ENCODE measurements around the gene RAB17. TPM values are rescaled to one million over a fixed set of nuclear protein-coding genes. Genes with fewer than 3 reads are reported as not detected.

Gene RAB17
- total RNA-seq, 1 experiment from 2014 or later, result 60.9 TPM

DNA sequence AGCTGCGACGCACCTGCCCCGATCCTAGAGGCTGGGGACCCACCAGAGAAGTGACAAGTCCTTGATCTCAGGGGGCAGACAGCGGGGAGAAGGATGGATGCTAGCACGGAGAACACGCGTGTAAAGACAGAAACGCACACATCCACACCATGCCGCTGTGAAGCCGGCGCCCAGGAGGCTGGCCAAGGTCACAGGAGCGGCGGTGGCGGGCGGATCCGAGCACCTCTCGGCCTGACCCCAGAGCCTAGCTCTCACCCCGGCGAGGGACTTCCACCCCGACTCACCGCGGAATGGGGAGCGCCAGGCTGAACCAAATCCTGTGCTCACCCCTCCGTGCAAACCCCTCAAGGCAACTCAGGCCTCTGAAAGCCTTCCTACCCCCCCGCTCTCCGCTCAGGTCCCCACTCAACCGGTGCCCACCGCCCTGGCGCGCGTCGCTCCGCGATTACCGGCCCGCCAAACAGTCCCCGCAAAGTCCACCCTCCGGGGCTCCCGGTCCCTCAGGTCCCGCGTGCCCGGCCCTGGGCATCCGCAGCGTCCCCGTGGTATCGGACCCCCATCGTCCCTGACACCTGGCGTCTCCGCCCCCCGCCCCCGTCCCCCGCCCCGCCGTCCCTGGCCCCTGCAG lies 36.4 kb upstream of the RAB17 start:
- no peaks in the 10 kb centered on the region; the same call in 1 of the 2 replicates for H3K4me1 ChIP-seq
- TF ChIP-seq, protein P1, sequence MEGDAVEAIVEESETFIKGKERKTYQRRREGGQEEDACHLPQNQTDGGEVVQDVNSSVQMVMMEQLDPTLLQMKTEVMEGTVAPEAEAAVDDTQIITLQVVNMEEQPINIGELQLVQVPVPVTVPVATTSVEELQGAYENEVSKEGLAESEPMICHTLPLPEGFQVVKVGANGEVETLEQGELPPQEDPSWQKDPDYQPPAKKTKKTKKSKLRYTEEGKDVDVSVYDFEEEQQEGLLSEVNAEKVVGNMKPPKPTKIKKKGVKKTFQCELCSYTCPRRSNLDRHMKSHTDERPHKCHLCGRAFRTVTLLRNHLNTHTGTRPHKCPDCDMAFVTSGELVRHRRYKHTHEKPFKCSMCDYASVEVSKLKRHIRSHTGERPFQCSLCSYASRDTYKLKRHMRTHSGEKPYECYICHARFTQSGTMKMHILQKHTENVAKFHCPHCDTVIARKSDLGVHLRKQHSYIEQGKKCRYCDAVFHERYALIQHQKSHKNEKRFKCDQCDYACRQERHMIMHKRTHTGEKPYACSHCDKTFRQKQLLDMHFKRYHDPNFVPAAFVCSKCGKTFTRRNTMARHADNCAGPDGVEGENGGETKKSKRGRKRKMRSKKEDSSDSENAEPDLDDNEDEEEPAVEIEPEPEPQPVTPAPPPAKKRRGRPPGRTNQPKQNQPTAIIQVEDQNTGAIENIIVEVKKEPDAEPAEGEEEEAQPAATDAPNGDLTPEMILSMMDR (IDR thresholded peaks at IDR 0.05; ENCODE audit: insufficient read depth in 1 of 2, low read depth in 1 of 2, low read length in 1 of 2, severe bottlenecking in 1 of 2, unreplicated experiment in 1 of 2), result no peak
- H3K27ac Mint-ChIP-seq (ENCODE audit: unreplicated experiment), result no peak overlapping the region
- no peaks in the 10 kb centered on the region for H3K36me3 ChIP-seq (ENCODE audit: control insufficient read depth, insufficient read depth, low read length)
- intact Hi-C loops (cut with micrococcal nuclease; ENCODE audit: unreplicated experiment), result no loop called here
- no peaks in the 10 kb centered on the region for H3K9me3 ChIP-seq
- no peaks in the 10 kb centered on the region for H3K27me3 Mint-ChIP-seq (ENCODE audit: insufficient read depth, unreplicated experiment)
- no TSS peak for BruUV-seq (replicated peaks)
- H3K9me3 Mint-ChIP-seq (ENCODE audit: unreplicated experiment), result no peaks in the 10 kb centered on the region
- POLR2A ChIA-PET, result no interaction called here
- no peaks in the 10 kb centered on the region for H3K36me3 Mint-ChIP-seq (ENCODE audit: insufficient read depth, unreplicated experiment)
- H3K4me3 Mint-ChIP-seq (ENCODE audit: unreplicated experiment), result peak overlapping the region; percentile 72
- CTCF ChIA-PET, result no interaction called here
- H3K4me3 ChIP-seq (ENCODE audit: low read depth, low read length), result no peak overlapping the region
- H3K4me1 Mint-ChIP-seq (ENCODE audit: low read depth, unreplicated experiment), result no peaks in the 10 kb centered on the region
- DNase-seq, result no peak
- H3K27me3 ChIP-seq (replicated peaks; ENCODE audit: control insufficient read depth, insufficient read depth, low read length), result no peaks in the 10 kb centered on the region

DNA sequence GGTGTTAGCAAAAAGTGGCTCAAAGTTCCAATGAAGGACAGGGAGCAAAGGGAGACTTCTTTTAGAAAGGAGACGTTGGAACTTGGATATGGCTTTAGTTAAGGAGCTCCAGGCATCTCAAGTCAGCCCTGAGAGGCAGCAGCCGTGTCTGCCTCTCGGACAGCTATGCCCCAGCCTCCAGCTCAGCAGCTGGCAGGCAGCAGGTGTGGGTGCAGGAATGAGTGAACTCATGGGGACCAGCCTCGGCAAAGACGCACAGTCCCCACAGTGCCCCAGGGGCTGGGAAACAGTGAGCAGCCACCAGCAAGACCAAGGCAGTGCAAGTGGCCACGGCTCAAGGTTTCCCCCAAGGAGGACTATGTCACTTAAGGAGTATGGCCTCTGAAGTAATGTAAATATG lies 35.2 kb upstream of the RAB17 start:
- Mint-ChIP-seq H3K9me3 (ENCODE audit: unreplicated experiment) (no peaks in the 10 kb centered on the region), H3K27me3 (ENCODE audit: insufficient read depth, unreplicated experiment) (no peaks in the 10 kb centered on the region), H3K36me3 (ENCODE audit: insufficient read depth, unreplicated experiment) (no peaks in the 10 kb centered on the region), H3K4me1 (ENCODE audit: low read depth, unreplicated experiment) (no peaks in the 10 kb centered on the region), H3K4me3 (ENCODE audit: unreplicated experiment) (no peak overlapping the region), H3K27ac (ENCODE audit: unreplicated experiment) (no peak overlapping the region)
- BruUV-seq (replicated peaks), result no TSS peak
- intact Hi-C loops (cut with micrococcal nuclease; ENCODE audit: unreplicated experiment), result no loop called here
- Histone ChIP-seq H3K9me3 (no peaks in the 10 kb centered on the region), H3K27me3 (replicated peaks; ENCODE audit: control insufficient read depth, insufficient read depth, low read length) (no peaks in the 10 kb centered on the region), H3K4me1 (no peaks in the 10 kb centered on the region; the same call in 1 of the 2 replicates), H3K36me3 (ENCODE audit: control insufficient read depth, insufficient read depth, low read length) (no peaks in the 10 kb centered on the region), H3K4me3 (ENCODE audit: low read depth, low read length) (no peak overlapping the region)
- TF ChIP-seq, protein P1 (IDR thresholded peaks at IDR 0.05; ENCODE audit: insufficient read depth in 1 of 2, low read depth in 1 of 2, low read length in 1 of 2, severe bottlenecking in 1 of 2, unreplicated experiment in 1 of 2), result no peak
- ChIA-PET POLR2A (no interaction called here), CTCF (interaction anchor here (0.6 kb wide), 1 partner anchor 1272 kb away, joined by 3 read pairs; no protein-coding TSS in a partner anchor)
- no peak for DNase-seq

DNA sequence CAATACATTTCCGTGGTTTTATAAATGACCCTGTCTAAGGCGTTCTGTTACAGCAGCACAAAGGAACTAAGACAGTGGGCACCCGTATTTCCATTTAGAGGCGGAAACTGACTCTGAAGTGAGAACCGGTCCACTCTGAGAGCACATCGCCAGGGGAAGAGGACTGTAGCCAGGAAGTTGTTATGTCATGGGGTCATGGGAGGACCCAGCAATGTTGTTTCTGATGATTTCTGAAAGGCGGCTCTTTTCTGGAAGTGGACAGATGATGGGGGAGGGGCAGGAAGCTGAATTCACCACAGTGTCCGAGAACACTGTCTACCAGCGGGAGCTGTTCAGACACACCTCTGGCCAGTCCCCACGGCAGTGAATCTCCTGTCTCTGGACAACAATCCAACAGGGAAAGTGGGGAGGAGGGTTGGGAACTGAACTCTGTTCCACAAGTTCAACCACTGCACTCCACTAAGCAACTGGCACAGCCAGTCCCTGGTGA lies 34.7 kb upstream of the RAB17 start:
- CTCF ChIA-PET, result no interaction called here

More for the DNA sequence above, 34.7 kb upstream of the RAB17 start:
- no peak overlapping the region for H3K4me3 Mint-ChIP-seq (ENCODE audit: unreplicated experiment)
- Histone ChIP-seq H3K36me3 (ENCODE audit: control insufficient read depth, insufficient read depth, low read length) (no peaks in the 10 kb centered on the region), H3K9me3 (no peaks in the 10 kb centered on the region), H3K27me3 (replicated peaks; ENCODE audit: control insufficient read depth, insufficient read depth, low read length) (no peaks in the 10 kb centered on the region), H3K4me1 (no peaks in the 10 kb centered on the region; the same call in 1 of the 2 replicates), H3K4me3 (ENCODE audit: low read depth, low read length) (no peak overlapping the region)
- H3K27ac Mint-ChIP-seq (ENCODE audit: unreplicated experiment), result no peak overlapping the region
- H3K4me1 Mint-ChIP-seq (ENCODE audit: low read depth, unreplicated experiment), result no peaks in the 10 kb centered on the region
- TF ChIP-seq, protein P1 (IDR thresholded peaks at IDR 0.05; ENCODE audit: insufficient read depth in 1 of 2, low read depth in 1 of 2, low read length in 1 of 2, severe bottlenecking in 1 of 2, unreplicated experiment in 1 of 2), result no peak
- intact Hi-C loops (cut with micrococcal nuclease; ENCODE audit: unreplicated experiment), result no loop called here
- no peaks in the 10 kb centered on the region for H3K9me3 Mint-ChIP-seq (ENCODE audit: unreplicated experiment)
- H3K27me3 Mint-ChIP-seq (ENCODE audit: insufficient read depth, unreplicated experiment), result no peaks in the 10 kb centered on the region
- H3K36me3 Mint-ChIP-seq (ENCODE audit: insufficient read depth, unreplicated experiment), result no peaks in the 10 kb centered on the region
- POLR2A ChIA-PET, result no interaction called here
- BruUV-seq (replicated peaks), result no TSS peak
- no peak for DNase-seq
